ENCODE measurements around the gene FMN1.

The FMN1 gene

DNA sequence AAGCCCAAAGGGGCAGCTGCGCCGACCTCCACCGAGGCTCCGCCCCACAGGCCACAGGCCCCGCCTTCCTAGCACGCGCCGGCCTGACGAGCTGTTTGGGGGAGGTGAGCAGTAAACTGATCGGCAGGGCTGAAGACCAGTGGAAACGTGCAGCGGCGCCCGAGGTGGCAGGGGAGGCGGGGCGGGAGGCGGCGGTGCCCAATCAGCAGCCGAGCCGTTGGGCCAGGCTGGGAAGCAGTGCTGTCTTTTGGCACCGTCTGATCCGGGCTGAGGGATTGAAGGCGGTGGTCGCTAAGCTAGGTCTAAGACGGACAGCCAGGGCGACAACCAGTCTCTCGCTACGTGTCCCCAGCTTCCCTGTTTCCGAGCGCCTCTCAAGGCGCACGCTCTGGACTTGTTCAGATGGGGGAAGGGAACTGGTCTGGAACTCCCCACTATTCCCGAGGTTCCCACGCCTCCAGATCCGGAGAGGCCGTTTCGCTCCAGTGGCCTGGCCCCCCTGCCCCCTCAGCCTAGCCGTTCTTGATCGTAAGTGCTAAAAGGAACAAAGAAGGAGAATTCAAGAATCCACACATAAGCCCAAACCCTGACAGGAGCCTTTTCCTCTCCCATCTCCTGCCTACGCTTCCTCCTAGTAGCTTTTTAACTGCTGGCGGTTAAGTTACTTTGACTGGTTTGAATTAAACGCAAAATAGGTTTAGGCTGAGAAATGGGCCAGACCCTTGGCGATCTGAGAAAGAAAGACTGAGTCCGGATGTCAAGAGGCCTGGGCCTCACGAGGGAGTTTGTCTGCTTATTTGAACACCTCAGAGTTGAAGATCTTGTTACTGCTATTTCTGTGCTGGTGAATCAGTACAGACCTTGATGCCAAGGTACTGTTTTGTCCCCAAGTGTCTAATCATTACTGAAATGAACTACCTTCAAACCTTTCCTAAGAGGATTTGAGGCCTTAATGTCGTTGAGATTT lies at the start of gene FMN1:
TSS of gene FMN1 (minus strand) at position 11 of the 967 bp plus-strand sequence. CDS start 39,800 bp downstream, outside the sequence.
- DNase-seq (ENCODE audit: low spot score), result peak; percentile 94

DNA sequence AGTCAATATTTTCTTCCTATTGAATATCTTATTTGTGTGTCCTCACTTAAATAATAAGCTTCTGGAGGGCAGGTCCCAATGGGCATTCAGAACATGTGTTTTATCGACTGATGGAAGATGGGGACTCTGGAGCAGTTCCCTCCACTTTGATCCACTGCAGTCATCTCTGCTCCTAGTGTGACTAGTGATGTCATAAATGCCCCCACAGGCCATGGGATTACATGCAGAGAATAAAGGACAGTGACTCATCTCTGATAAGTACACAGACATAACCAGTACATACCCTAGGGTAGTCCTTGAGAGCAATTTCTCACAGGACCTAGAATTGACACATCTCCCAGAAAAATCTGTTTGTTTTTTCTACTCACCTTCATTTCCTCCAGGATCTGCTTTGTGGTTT lies 49.4 kb upstream of the FMN1 start:
- peak; percentile 19 for DNase-seq (ENCODE audit: low spot score)

GRCh38 chr15:33243393-33243792 lies 48.9 kb upstream of the FMN1 start:
- no peak for DNase-seq (ENCODE audit: low spot score)

DNA sequence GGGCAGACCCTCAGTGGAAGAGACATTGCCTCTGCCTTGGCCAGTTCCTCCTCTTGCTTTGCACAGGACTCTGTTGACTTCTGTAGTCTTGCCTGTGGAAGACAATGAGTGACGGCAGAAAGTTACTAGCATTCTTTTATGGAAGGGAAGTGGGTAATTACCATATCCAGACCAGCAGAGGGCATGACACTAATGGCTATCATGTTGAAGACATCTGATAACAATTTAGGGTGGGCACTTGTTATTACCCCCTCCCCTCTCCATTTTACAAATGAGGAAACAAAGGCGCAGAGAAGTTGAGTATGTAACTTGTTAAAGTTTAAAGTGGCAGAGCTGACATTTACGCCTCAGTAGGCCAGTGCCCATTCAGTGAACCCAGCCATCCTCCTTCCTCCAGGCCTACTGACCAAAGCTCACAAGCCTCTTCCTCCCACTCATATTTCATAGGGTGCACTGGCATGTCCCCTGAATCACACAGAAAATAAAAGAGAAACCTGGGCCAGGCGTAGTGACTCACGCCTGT lies 48.2 kb upstream of the FMN1 start:
- DNase-seq (ENCODE audit: low spot score), result no peak

GRCh38 chr15:33242165-33242564 lies 47.7 kb upstream of the FMN1 start:
- DNase-seq (ENCODE audit: low spot score), result peak; percentile 19

GRCh38 chr15:33236841-33237509 lies 42.5 kb upstream of the FMN1 start:
- no peak for DNase-seq (ENCODE audit: low spot score)

DNA sequence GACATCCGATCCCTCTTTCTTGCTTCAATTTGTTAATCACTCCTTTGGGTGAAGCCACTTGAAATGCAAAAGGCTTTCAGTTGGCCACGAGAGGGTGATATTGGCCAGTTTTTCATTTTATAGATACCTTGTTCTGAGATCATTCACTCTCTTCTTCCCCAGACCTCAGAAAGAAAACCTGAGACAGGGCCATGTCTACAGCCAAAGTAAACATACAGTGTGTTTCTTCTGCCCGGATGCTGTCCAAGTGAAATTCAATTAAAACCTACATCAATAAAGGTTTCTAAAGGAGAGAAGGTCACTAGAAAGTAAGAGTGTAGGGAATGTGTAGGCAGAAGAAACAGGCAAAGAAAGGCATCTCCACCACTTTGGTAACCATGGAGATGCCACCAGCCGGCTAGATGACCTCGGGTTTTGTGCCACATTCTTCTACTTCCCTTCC lies 39.5 kb upstream of the FMN1 start:
- DNase-seq (ENCODE audit: low spot score), result no peak

GRCh38 chr15:33226559-33227181 lies 32.2 kb upstream of the FMN1 start:
- DNase-seq (ENCODE audit: low spot score), result no peak

DNA sequence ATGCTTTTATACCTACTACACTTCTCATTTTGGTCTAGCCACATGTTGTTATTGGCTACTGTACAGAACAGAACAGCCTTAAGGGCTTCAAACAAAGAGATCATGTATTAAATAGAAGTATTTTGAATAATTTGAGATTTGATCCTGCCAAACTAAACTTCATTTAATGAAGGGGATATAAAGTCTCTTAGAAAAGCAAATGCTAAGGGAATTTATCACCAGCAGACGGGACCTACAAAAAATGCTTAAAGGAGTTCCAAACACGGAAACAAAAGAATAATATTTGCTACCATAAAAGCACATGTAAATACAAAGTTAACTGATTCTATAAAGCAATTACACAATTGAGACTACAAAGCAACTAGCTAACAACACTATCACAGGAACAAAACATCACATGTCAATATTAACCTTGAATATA lies 23.6 kb upstream of the FMN1 start:
- no peak for DNase-seq (ENCODE audit: low spot score)

DNA sequence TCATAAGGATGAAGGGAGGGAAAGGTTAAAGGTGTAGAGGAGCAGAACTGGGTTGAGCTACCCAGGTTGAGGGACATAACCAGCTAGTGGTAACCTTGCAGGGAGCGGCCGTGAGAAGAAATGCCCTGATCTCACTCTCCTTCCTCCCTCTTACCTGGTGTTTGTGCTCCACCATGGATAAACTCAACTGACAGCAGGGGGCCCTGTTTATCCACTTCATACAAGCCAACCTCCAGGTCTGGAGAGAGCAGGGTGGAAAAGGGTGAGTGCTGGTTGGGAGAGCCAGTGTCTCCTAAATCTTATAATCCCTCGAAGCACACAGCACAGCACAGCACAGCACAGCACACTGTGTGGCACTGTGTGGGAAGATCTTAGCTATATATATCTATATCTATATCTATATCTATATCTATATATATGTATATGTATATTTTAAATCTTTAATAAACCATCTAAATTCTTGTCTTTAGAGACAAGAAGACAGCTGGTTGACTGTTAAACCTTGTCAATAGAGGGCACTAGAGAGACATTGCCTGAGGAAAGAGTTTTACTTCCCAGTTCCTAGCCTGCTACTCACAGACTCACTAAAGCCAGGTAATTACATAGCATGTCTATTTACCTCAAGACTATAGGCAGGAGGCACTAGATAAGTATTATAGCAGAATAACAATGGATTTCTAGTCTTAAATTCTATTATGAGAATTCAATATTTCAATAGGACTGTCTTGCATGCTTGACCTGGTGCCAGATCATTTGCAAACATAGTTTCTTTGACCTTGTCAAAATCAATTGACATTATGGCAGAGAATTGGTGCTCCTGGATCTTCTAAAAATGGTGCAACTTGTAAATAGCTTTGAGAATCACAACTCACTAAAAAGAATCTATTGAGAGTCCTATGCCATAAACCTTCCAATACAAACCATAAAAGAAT lies 21.7 kb upstream of the FMN1 start:
- peak; percentile 16 for DNase-seq (ENCODE audit: low spot score)

GRCh38 chr15:33211176-33211808 lies 16.8 kb upstream of the FMN1 start:
- DNase-seq (ENCODE audit: low spot score), result no peak

- no peak for DNase-seq (ENCODE audit: low spot score)
Observed at GRCh38 chr15:33209575-33210481, 15.3 kb upstream of the FMN1 start.

DNA sequence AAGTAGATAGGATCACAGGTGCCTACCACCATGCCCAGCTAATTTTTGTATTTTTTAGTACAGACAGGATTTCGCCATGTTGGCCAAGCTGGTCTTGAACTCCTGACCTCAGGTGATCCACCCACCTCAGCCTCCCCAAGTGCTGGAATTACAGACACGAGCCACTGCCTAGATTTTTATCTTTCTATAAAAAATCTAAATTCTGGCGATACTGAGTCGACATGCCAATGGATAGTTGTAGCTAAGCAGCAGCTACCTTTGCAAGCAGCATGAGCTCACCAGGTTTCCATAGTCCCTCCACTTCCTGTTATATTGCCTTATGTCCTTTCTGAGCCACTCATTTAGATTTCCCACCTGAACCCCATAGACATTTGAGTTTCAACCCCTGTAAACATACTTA lies 13.1 kb upstream of the FMN1 start:
- DNase-seq (ENCODE audit: low spot score), result no peak

GRCh38 chr15:33206366-33206765 lies 11.9 kb upstream of the FMN1 start:
- no peak for DNase-seq (ENCODE audit: low spot score)

DNA sequence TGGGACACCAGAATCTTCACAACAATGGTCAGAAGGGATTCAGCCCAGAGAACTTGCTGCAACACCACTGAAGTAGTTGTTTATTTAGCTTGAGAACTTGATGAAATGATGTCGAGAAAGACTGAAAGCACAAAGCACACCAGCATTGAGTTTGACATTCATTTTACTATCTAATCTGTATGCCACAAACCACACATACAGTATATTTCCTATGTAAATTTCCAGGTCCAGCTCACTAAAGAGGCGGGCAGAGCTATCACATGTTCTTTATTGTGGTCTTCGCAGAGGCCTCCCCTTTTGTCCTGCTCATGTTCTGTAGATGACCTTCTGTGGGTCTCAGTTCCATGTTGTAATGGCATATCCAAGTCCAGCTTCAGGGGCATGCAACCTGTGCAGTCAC lies 10.4 kb upstream of the FMN1 start:
- no peak for DNase-seq (ENCODE audit: low spot score)

GRCh38 chr15:33204087-33204486 lies 9.6 kb upstream of the FMN1 start:
- DNase-seq (ENCODE audit: low spot score), result no peak

DNA sequence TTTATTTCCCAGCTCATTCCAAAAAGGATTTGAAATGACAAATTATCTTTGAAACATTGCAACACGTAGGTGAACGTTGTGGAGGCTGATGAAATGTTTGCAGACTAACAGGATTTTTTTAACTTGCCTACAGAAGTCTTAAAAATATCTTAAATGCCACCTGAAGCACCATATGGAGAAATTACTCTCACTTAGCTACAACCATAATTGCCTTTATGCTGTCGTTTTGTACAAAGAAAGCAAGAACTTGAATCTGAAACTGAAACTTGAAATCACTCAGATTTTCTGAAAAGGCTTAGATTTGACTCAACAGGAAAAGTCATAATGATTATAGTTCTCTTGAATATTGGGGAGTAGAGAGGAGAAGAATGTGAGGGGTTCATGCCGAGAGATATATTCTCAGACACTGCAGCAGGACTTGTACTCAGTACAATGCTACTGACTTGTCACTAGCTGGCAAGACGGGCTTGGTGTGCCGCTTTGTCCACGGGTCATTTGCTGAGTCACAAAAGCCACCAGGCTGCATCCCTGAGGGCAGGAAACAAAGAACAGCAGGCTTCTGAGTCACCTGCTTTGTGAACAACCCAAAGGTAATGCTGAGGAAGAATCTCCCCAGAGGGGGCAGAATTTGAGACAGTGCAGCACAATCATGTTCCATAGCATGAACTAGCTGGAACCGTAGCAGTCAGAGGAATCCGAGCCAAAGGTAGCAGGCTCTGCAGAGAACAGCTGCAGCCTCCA lies 7.1 kb upstream of the FMN1 start:
- peak; percentile 10 for DNase-seq (ENCODE audit: low spot score)

GRCh38 chr15:33200903-33201302 lies 6.4 kb upstream of the FMN1 start:
- no peak for DNase-seq (ENCODE audit: low spot score)

GRCh38 chr15:33200444-33200843 lies 5.9 kb upstream of the FMN1 start:
- DNase-seq (ENCODE audit: low spot score), result no peak

Measured in hepatic stellate cell (primary cell).